Mucosa of rectum (tissue), 2 donors: Measurements from ENCODE around the gene EPHA7.

Source experiments
- H3K27ac ChIP-seq, 2 donors: one replicate each; pipeline ENCODE4 v1.7.0; 2013; ENCODE audit warnings: inconsistent platforms in 2 of 2, low read depth in 2 of 2, low read length in 2 of 2
- H3K27me3 ChIP-seq, 2 donors: one replicate each; pipeline ENCODE4 v1.7.0; 2013; ENCODE audit warnings: low read length in 2 of 2; ENCODE audit not compliant: control insufficient read depth in 2 of 2, insufficient read depth in 2 of 2
- H3K36me3 ChIP-seq, 2 donors: one replicate each; pipeline ENCODE4 v1.7.0; 2013; ENCODE audit warnings: low read length in 2 of 2; ENCODE audit not compliant: control insufficient read depth in 2 of 2, insufficient read depth in 2 of 2
- H3K4me1 ChIP-seq, 2 donors: one replicate each; pipeline ENCODE4 v1.7.0; 2013; ENCODE audit warnings: low read length in 2 of 2, mild to moderate bottlenecking in 1 of 2; ENCODE audit not compliant: control insufficient read depth in 2 of 2, insufficient read depth in 2 of 2
- H3K4me3 ChIP-seq, 2 donors: one replicate each; pipeline ENCODE4 v1.7.0; 2013; ENCODE audit warnings: low read length in 2 of 2
- H3K9ac ChIP-seq, 2 donors: one replicate each; pipeline ENCODE4 v1.7.0; 2013; ENCODE audit warnings: low read length in 2 of 2, low read depth in 1 of 2, mild to moderate bottlenecking in 1 of 2
- H3K9me3 ChIP-seq, 2 donors: one replicate each; pipeline ENCODE4 v1.7.0; 2013; ENCODE audit warnings: low read length in 2 of 2; ENCODE audit not compliant: control insufficient read depth in 2 of 2
- donor health status: healthy.
- donor health status: Normal muscosa, but diverticular disease.

Gene EPHA7

DNA sequence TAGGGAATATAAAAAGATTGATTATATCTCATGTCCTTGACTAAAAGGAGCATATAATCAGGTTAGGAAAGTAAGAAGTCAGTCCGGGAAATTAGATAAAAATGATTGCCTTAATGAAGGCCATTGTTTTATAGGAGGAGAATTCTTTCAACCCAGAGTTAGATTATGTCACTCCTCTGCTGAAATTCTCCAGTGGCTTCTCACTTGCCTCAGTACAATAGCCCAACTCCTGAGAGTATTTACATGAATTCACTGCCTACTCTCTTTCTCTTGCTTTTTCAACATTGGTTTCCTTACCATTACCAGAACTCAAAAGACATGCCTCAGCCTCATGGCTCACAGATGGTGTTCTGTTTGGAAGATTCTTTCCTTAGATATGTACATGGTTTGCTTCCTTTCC, 114.9 kb downstream of the EPHA7 start:
- Histone ChIP-seq H3K9me3 (no peaks in the 10 kb centered on the region), H3K27me3 (no peaks in the 10 kb centered on the region), H3K4me1 (no peaks in the 10 kb centered on the region), H3K27ac (no peak overlapping the region), H3K9ac (no peak overlapping the region), H3K4me3 (no peak overlapping the region), H3K36me3 (no peaks in the 10 kb centered on the region)

DNA sequence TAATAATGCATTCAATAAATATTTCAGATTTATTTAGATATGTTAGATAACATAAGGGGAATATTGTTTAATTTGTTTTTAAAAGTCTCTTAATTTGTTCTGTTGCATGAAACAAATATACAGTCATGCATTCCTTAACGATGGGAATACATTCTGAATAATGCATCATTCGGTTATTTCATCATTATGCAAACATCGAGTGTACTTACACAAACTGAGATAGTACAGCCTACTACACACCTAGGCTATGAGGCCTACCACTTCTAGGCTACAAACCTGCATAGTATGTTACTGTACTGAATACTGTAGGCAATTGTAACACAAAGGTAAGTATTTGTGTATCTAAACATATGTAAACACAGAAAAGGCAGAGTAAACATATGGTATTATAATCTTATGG, 118.7 kb downstream of the EPHA7 start:
- Histone ChIP-seq H3K9ac (no peak overlapping the region), H3K27me3 (no peaks in the 10 kb centered on the region), H3K27ac (no peak overlapping the region), H3K36me3 (no peaks in the 10 kb centered on the region), H3K9me3 (no peaks in the 10 kb centered on the region), H3K4me1 (no peaks in the 10 kb centered on the region), H3K4me3 (no peak overlapping the region)

DNA sequence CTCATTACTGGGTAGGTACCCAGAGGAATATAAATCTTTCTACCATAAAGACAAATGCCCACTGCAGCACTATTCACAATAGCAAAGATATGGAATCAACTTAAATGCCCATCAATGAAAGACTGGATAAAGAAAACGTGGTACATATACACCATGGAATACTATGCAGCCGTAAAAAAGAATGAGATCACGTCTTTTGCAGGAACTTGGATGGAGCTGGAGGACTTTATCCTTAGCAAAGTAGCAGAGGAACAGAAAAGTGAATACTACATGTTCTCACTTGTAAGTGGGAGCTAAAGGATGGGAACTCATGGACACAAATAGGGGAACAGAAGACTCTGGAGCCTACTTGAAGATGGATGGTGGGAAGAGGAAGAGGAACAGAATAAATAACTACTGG, 119.7 kb downstream of the EPHA7 start:
- no peak overlapping the region for H3K4me3 ChIP-seq
- no peak overlapping the region for H3K9ac ChIP-seq
- no peaks in the 10 kb centered on the region for H3K4me1 ChIP-seq
- no peaks in the 10 kb centered on the region for H3K36me3 ChIP-seq
- H3K9me3 ChIP-seq, result no peaks in the 10 kb centered on the region
- no peaks in the 10 kb centered on the region for H3K27me3 ChIP-seq
- no peak overlapping the region for H3K27ac ChIP-seq

DNA sequence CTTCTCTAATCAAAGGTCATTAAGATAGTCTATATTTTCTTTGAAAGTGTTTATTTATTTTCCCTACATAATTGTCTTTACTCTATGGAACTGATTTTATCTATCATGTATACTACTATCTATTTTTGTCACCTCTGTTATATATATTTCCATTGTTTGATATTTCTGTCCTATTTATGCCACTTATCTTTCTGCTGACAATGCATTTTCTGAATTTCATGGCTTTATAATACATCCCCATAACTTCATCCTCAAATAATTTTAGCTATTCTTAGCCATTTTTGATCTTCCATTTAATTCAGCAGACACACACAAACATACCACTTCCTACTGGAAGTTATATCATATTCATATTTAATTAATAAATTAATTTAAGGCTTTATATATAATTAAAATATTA, 123.7 kb downstream of the EPHA7 start:
- H3K36me3 ChIP-seq, result no peaks in the 10 kb centered on the region
- H3K27ac ChIP-seq, result no peak overlapping the region
- no peak overlapping the region for H3K9ac ChIP-seq
- H3K4me3 ChIP-seq, result no peak overlapping the region
- H3K4me1 ChIP-seq, result no peaks in the 10 kb centered on the region
- H3K9me3 ChIP-seq, result no peaks in the 10 kb centered on the region
- H3K27me3 ChIP-seq, result no peaks in the 10 kb centered on the region

GRCh38 chr6:93294879-93295278, 124.5 kb downstream of the EPHA7 start:
- H3K9me3 ChIP-seq, result no peaks in the 10 kb centered on the region
- H3K9ac ChIP-seq, result no peak overlapping the region
- no peak overlapping the region for H3K27ac ChIP-seq
- no peaks in the 10 kb centered on the region for H3K27me3 ChIP-seq
- H3K4me1 ChIP-seq, result no peaks in the 10 kb centered on the region
- H3K36me3 ChIP-seq, result no peaks in the 10 kb centered on the region
- no peak overlapping the region for H3K4me3 ChIP-seq

GRCh38 chr6:93293872-93294271, 125.5 kb downstream of the EPHA7 start:
- Histone ChIP-seq H3K36me3 (no peaks in the 10 kb centered on the region), H3K9ac (no peak overlapping the region), H3K27me3 (no peaks in the 10 kb centered on the region), H3K9me3 (no peaks in the 10 kb centered on the region), H3K4me3 (no peak overlapping the region), H3K27ac (no peak overlapping the region), H3K4me1 (no peaks in the 10 kb centered on the region)

- Histone ChIP-seq H3K4me3 (no peak overlapping the region), H3K9me3 (no peaks in the 10 kb centered on the region), H3K4me1 (no peaks in the 10 kb centered on the region), H3K27ac (no peak overlapping the region), H3K36me3 (no peaks in the 10 kb centered on the region), H3K27me3 (no peaks in the 10 kb centered on the region), H3K9ac (no peak overlapping the region)
These were observed 125.9 kb downstream of the EPHA7 start for GRCh38 chr6:93293460-93293859.

- no peaks in the 10 kb centered on the region for H3K36me3 ChIP-seq
- no peak overlapping the region for H3K4me3 ChIP-seq
- no peak overlapping the region for H3K27ac ChIP-seq
- H3K4me1 ChIP-seq, result no peaks in the 10 kb centered on the region
- no peaks in the 10 kb centered on the region for H3K9me3 ChIP-seq
- no peaks in the 10 kb centered on the region for H3K27me3 ChIP-seq
- no peak overlapping the region for H3K9ac ChIP-seq
These were observed 136.8 kb downstream of the EPHA7 start for GRCh38 chr6:93282521-93283031.

DNA sequence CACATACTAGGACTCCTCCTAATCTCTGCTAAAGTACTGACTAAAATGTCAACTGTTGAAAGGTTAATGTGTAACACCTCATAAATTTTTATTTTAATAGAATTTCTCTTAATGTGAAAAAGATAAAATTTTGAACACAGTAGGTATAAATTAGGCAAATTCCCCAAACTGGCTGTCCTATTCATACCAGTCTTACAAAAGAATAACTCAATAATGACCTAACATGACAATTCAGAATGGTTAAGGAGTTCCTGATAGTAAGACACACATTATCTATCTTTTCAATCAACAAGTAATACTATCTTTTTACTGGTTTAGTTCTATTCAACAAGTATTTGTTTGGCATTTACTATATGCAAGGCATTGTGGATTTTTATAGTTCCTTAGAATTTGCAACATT, 141.1 kb downstream of the EPHA7 start:
- no peaks in the 10 kb centered on the region for H3K36me3 ChIP-seq
- no peak overlapping the region for H3K4me3 ChIP-seq
- no peaks in the 10 kb centered on the region for H3K27me3 ChIP-seq
- H3K9me3 ChIP-seq, result no peaks in the 10 kb centered on the region
- H3K4me1 ChIP-seq, result no peaks in the 10 kb centered on the region
- H3K27ac ChIP-seq, result no peak overlapping the region
- H3K9ac ChIP-seq, result no peak overlapping the region

GRCh38 chr6:93272896-93273295, 146.5 kb downstream of the EPHA7 start:
- no peaks in the 10 kb centered on the region for H3K36me3 ChIP-seq
- no peaks in the 10 kb centered on the region for H3K9me3 ChIP-seq
- H3K4me3 ChIP-seq, result no peak overlapping the region
- H3K4me1 ChIP-seq, result no peaks in the 10 kb centered on the region
- no peak overlapping the region for H3K27ac ChIP-seq
- H3K9ac ChIP-seq, result no peak overlapping the region
- no peaks in the 10 kb centered on the region for H3K27me3 ChIP-seq

- no peaks in the 10 kb centered on the region for H3K27me3 ChIP-seq
- H3K36me3 ChIP-seq, result no peaks in the 10 kb centered on the region
- no peaks in the 10 kb centered on the region for H3K4me1 ChIP-seq
- no peak overlapping the region for H3K9ac ChIP-seq
- H3K9me3 ChIP-seq, result no peaks in the 10 kb centered on the region
- no peak overlapping the region for H3K27ac ChIP-seq
- H3K4me3 ChIP-seq, result no peak overlapping the region
These were observed 147.1 kb downstream of the EPHA7 start for GRCh38 chr6:93272211-93272610.
